ENCODE results near the gene RFT1.

RFT1 gene

GRCh38 chr3:53120336-53120735, 9.9 kb downstream of the RFT1 start:
- no peak for TF ChIP-seq EZH2phosphoT487 (IDR thresholded peaks at IDR 0.05; ENCODE audit: low read depth)
- no peak for TF ChIP-seq CTCF (IDR thresholded peaks at IDR 0.05; ENCODE audit: low read depth, low read length)
- H3K4me3 ChIP-seq (ENCODE audit: low read length): no peak overlapping the region
- no peaks in the 10 kb centered on the region for H3K4me1 ChIP-seq (ENCODE audit: low read length)
- no peak overlapping the region for H3K27ac ChIP-seq (ENCODE audit: low read length)
- H3K79me2 ChIP-seq (ENCODE audit: low read length): no peaks in the 10 kb centered on the region
- H3K36me3 ChIP-seq (replicated peaks; ENCODE audit: low read depth, low read length): peaks cover 78% of the 10 kb centered on the region
- H2AFZ ChIP-seq (ENCODE audit: low read depth, low read length): no peak overlapping the region
- H3K9me3 ChIP-seq (ENCODE audit: insufficient read depth, low read length): no peaks in the 10 kb centered on the region
- no peaks in the 10 kb centered on the region for H3K27me3 ChIP-seq (ENCODE audit: low read depth, low read length)
- no peak overlapping the region for H3K9ac ChIP-seq (ENCODE audit: low read length)
- no peak overlapping the region for H3K4me2 ChIP-seq (ENCODE audit: low read length)
- no peaks in the 10 kb centered on the region for H4K20me1 ChIP-seq (ENCODE audit: insufficient read depth, low read length)

- no peak overlapping the region for H3K4me2 ChIP-seq (ENCODE audit: low read length)
- no peak for TF ChIP-seq CTCF (IDR thresholded peaks at IDR 0.05; ENCODE audit: low read depth, low read length)
- no peak for TF ChIP-seq EZH2phosphoT487 (IDR thresholded peaks at IDR 0.05; ENCODE audit: low read depth)
- no peaks in the 10 kb centered on the region for H3K79me2 ChIP-seq (ENCODE audit: low read length)
- H3K9me3 ChIP-seq (ENCODE audit: insufficient read depth, low read length): no peaks in the 10 kb centered on the region
- H3K4me3 ChIP-seq (ENCODE audit: low read length): no peak overlapping the region
- H3K27me3 ChIP-seq (ENCODE audit: low read depth, low read length): no peaks in the 10 kb centered on the region
- no peaks in the 10 kb centered on the region for H4K20me1 ChIP-seq (ENCODE audit: insufficient read depth, low read length)
- no peaks in the 10 kb centered on the region for H3K4me1 ChIP-seq (ENCODE audit: low read length)
- no peak overlapping the region for H3K27ac ChIP-seq (ENCODE audit: low read length)
- H2AFZ ChIP-seq (ENCODE audit: low read depth, low read length): no peak overlapping the region
- H3K36me3 ChIP-seq (replicated peaks; ENCODE audit: low read depth, low read length): peaks cover 55% of the 10 kb centered on the region
- H3K9ac ChIP-seq (ENCODE audit: low read length): no peak overlapping the region
These were observed 13.3 kb downstream of the RFT1 start for GRCh38 chr3:53116956-53117355.

- TF ChIP-seq CTCF (IDR thresholded peaks at IDR 0.05; ENCODE audit: low read depth, low read length) (no peak), EZH2phosphoT487 (IDR thresholded peaks at IDR 0.05; ENCODE audit: low read depth) (no peak)
- no peak overlapping the region for H3K4me3 ChIP-seq (ENCODE audit: low read length)
- no peak overlapping the region for H3K4me2 ChIP-seq (ENCODE audit: low read length)
- no peak overlapping the region for H3K27ac ChIP-seq (ENCODE audit: low read length)
- H2AFZ ChIP-seq (ENCODE audit: low read depth, low read length): no peak overlapping the region
- no peaks in the 10 kb centered on the region for H3K79me2 ChIP-seq (ENCODE audit: low read length)
- H3K9ac ChIP-seq (ENCODE audit: low read length): no peak overlapping the region
- no peaks in the 10 kb centered on the region for H4K20me1 ChIP-seq (ENCODE audit: insufficient read depth, low read length)
- H3K9me3 ChIP-seq (ENCODE audit: insufficient read depth, low read length): no peaks in the 10 kb centered on the region
- H3K27me3 ChIP-seq (ENCODE audit: low read depth, low read length): no peaks in the 10 kb centered on the region
- no peaks in the 10 kb centered on the region for H3K4me1 ChIP-seq (ENCODE audit: low read length)
- H3K36me3 ChIP-seq (replicated peaks; ENCODE audit: low read depth, low read length): peaks cover 45% of the 10 kb centered on the region
These were observed 15.7 kb downstream of the RFT1 start for GRCh38 chr3:53114412-53115074.

- no peak overlapping the region for H3K27ac ChIP-seq (ENCODE audit: low read length)
- no peak overlapping the region for H2AFZ ChIP-seq (ENCODE audit: low read depth, low read length)
- H3K27me3 ChIP-seq (ENCODE audit: low read depth, low read length): no peaks in the 10 kb centered on the region
- no peak overlapping the region for H3K4me3 ChIP-seq (ENCODE audit: low read length)
- H3K9me3 ChIP-seq (ENCODE audit: insufficient read depth, low read length): no peaks in the 10 kb centered on the region
- H3K9ac ChIP-seq (ENCODE audit: low read length): no peak overlapping the region
- no peak for TF ChIP-seq EZH2phosphoT487 (IDR thresholded peaks at IDR 0.05; ENCODE audit: low read depth)
- TF ChIP-seq CTCF (IDR thresholded peaks at IDR 0.05; ENCODE audit: low read depth, low read length): peak; percentile 98
- H3K4me1 ChIP-seq (ENCODE audit: low read length): no peaks in the 10 kb centered on the region
- no peaks in the 10 kb centered on the region for H3K79me2 ChIP-seq (ENCODE audit: low read length)
- H3K36me3 ChIP-seq (replicated peaks; ENCODE audit: low read depth, low read length): peaks cover 44% of the 10 kb centered on the region
- H3K4me2 ChIP-seq (ENCODE audit: low read length): no peak overlapping the region
- H4K20me1 ChIP-seq (ENCODE audit: insufficient read depth, low read length): no peaks in the 10 kb centered on the region
These were observed 16.2 kb downstream of the RFT1 start for GRCh38 chr3:53114011-53114400.

Measured in OCI-LY3 (cell line).